Trophoblast cell (in vitro differentiated cells and primary cell): Measurements from ENCODE around the gene PRR12.

Experiments
- DNase-seq, 2 donors: peaks; one replicate each; pipeline ENCODE4 v3.0.0-alpha.2; 2016
- H2AFZ ChIP-seq: 2 replicates; pipeline ENCODE4 v1.6.1; 2013; ENCODE audit warnings: low read length, moderate library complexity, mild to moderate bottlenecking; ENCODE audit not compliant: insufficient read depth, poor library complexity
- H2AK5ac ChIP-seq: 2 replicates; pipeline ENCODE4 v1.6.1; 2013; ENCODE audit warnings: mild to moderate bottlenecking, low read length
- H2BK120ac ChIP-seq: 2 replicates; pipeline ENCODE4 v1.6.1; 2013; ENCODE audit warnings: low read length, mild to moderate bottlenecking, moderate library complexity; ENCODE audit not compliant: insufficient read depth, poor library complexity
- H2BK12ac ChIP-seq: 2 replicates; pipeline ENCODE4 v1.6.1; 2013; ENCODE audit warnings: mild to moderate bottlenecking, low read length, moderate library complexity
- H2BK5ac ChIP-seq: 2 replicates; pipeline ENCODE4 v1.6.1; 2013; ENCODE audit warnings: low read length, low read depth, moderate library complexity, mild to moderate bottlenecking; ENCODE audit not compliant: poor library complexity
- H3K14ac ChIP-seq: 2 replicates; pipeline ENCODE4 v1.6.1; 2013; ENCODE audit warnings: mild to moderate bottlenecking, low read length
- H3K18ac ChIP-seq: 2 replicates; pipeline ENCODE4 v1.6.1; 2013; ENCODE audit warnings: mild to moderate bottlenecking, low read length
- H3K23ac ChIP-seq: 2 replicates; pipeline ENCODE4 v1.6.1; 2013; ENCODE audit warnings: low read length
- H3K27ac ChIP-seq: 2 replicates; pipeline ENCODE4 v1.5.1; 2013; ENCODE audit warnings: low read depth, mild to moderate bottlenecking, inconsistent platforms, low read length, moderate library complexity
- H3K27me3 ChIP-seq: 2 replicates; pipeline ENCODE4 v1.6.1; 2013; ENCODE audit warnings: inconsistent platforms, mild to moderate bottlenecking, low read length, moderate library complexity; ENCODE audit not compliant: insufficient read depth
- H3K36me3 ChIP-seq, 2 experiments: 1 replicate in 1 of 2; 2 replicates in 1 of 2; pipeline ENCODE4 v1.6.1; 2013; ENCODE audit warnings: low read length in 2 of 2, mild to moderate bottlenecking in 2 of 2, moderate library complexity in 1 of 2; ENCODE audit not compliant: insufficient read depth in 2 of 2, control insufficient read depth in 1 of 2
- H3K4ac ChIP-seq: 2 replicates; pipeline ENCODE4 v1.6.1; 2013; ENCODE audit warnings: low read depth, mild to moderate bottlenecking, low read length, moderate library complexity
- H3K4me1 ChIP-seq, 2 experiments: 1 replicate in 1 of 2; 2 replicates in 1 of 2; pipeline ENCODE4 v1.6.1; 2013; ENCODE audit warnings: low read length in 2 of 2, mild to moderate bottlenecking in 2 of 2, moderate library complexity in 1 of 2; ENCODE audit not compliant: insufficient read depth in 2 of 2, control insufficient read depth in 1 of 2
- H3K4me2 ChIP-seq: 2 replicates; pipeline ENCODE4 v1.6.1; 2013; ENCODE audit warnings: inconsistent platforms, mild to moderate bottlenecking, low read length, moderate library complexity
- H3K4me3 ChIP-seq: 2 replicates; pipeline ENCODE4 v1.5.1; 2013; ENCODE audit warnings: mild to moderate bottlenecking, low read depth, low read length, inconsistent platforms
- H3K79me1 ChIP-seq: one replicate; pipeline ENCODE4 v1.6.1; 2013; ENCODE audit warnings: low read length
- H3K79me2 ChIP-seq: 2 replicates; pipeline ENCODE4 v1.6.1; 2013; ENCODE audit warnings: low read length, mild to moderate bottlenecking; ENCODE audit not compliant: control insufficient read depth, insufficient read depth, poor library complexity
- H3K9ac ChIP-seq: 2 replicates; pipeline ENCODE4 v1.6.1; 2013; ENCODE audit warnings: mild to moderate bottlenecking, low read length
- H3K9me3 ChIP-seq: 2 replicates; pipeline ENCODE4 v1.6.1; 2013; ENCODE audit warnings: low read depth, mild to moderate bottlenecking, control low read depth, inconsistent platforms, low read length; ENCODE audit not compliant: insufficient read depth
- H4K12ac ChIP-seq: 2 replicates; pipeline ENCODE4 v1.6.1; 2013; ENCODE audit warnings: low read depth, mild to moderate bottlenecking, low read length, moderate library complexity
- H4K8ac ChIP-seq: 2 replicates; pipeline ENCODE4 v1.6.1; 2013; ENCODE audit warnings: low read depth, mild to moderate bottlenecking, low read length, moderate library complexity
- H4K91ac ChIP-seq: one replicate; pipeline ENCODE4 v1.6.1; 2013; ENCODE audit warnings: low read depth, mild to moderate bottlenecking, low read length, moderate library complexity
- WGBS: extraction: QIAGEN DNeasy Blood & Tissue Kit; methylation state at CpG from one replicate; pipeline ENCODE4 v1.1.7; 2013; ENCODE audit warnings: missing lambda C conversion rate; ENCODE audit not compliant: insufficient read length, insufficient coverage; ENCODE audit errors: extremely low coverage; 5-methylcytosine and 5-hydroxymethylcytosine counted together

Gene PRR12

GRCh38 chr19:49665351-49666119 lies 74.6 kb downstream of the PRR12 start, which contains the start of the genes BCL2L12 and IRF3:
Gene BCL2L12, plus strand, starts transcription at chr19:49665933. Its CDS starts 760 bp downstream, at chr19:49666693.
Gene IRF3, minus strand, starts transcription at chr19:49665857. Its CDS starts 1,019 bp downstream, at chr19:49664838.
- WGBS, result no CpG with 5 or more reads among the region's 50 CpGs
- H3K4me2 ChIP-seq, result peak within 1 kb of the TSS; percentile 99

GRCh38 chr19:49666120-49666444 lies 75.1 kb downstream of the PRR12 start:
- WGBS, result no CpG with 5 or more reads among the region's 9 CpGs
- H3K4me3 ChIP-seq, result peak overlapping the region; percentile 80
- H2BK120ac ChIP-seq, result peak overlapping the region; percentile 44
- no peak overlapping the region for H3K27ac ChIP-seq
- peak overlapping the region; percentile 50 for H4K91ac ChIP-seq
- H3K36me3 ChIP-seq, result peaks cover 37 to 39% of the 10 kb centered on the region in 2 experiments
- no peaks in the 10 kb centered on the region for H3K27me3 ChIP-seq
- H3K79me2 ChIP-seq, result peaks cover 19% of the 10 kb centered on the region
- DNase-seq, result no peak
- H2BK5ac ChIP-seq, result no peak overlapping the region
- peaks cover 12% of the 10 kb centered on the region for H3K79me1 ChIP-seq
- H3K23ac ChIP-seq, result no peak overlapping the region
- H3K4me2 ChIP-seq, result peak overlapping the region; percentile 99
- H3K18ac ChIP-seq, result peak overlapping the region; percentile 38
- H2AFZ ChIP-seq, result peak overlapping the region; percentile 53
- peak overlapping the region; percentile 75 for H3K14ac ChIP-seq
- H4K12ac ChIP-seq, result peak overlapping the region; percentile 66
- H2BK12ac ChIP-seq, result no peak overlapping the region
- H2AK5ac ChIP-seq, result peak overlapping the region; percentile 18
- H3K4ac ChIP-seq, result peak overlapping the region; percentile 38
- peak overlapping the region; percentile 86 for H3K9ac ChIP-seq
- H3K9me3 ChIP-seq, result no peaks in the 10 kb centered on the region
- H3K4me1 ChIP-seq, result peaks cover 7 to 9% of the 10 kb centered on the region in 2 experiments
- H4K8ac ChIP-seq, result peak overlapping the region; percentile 24

More at GRCh38 chr19:49665351-49666119, 74.6 kb downstream of the PRR12 start, which contains the start of the genes BCL2L12 and IRF3:
- peak within 1 kb of the TSS; percentile 86 for H3K4me3 ChIP-seq
- H3K4ac ChIP-seq, result peak within 1 kb of the TSS; percentile 53
- H3K23ac ChIP-seq, result no peak within 1 kb of the TSS
- peak within 1 kb of the TSS; percentile 97 for H3K18ac ChIP-seq
- H2BK120ac ChIP-seq, result peak within 1 kb of the TSS; percentile 70
- H3K4me1 ChIP-seq, result peaks cover 7 to 9% of the 10 kb centered on the region in 2 experiments
- peak within 1 kb of the TSS; percentile 76 for H3K14ac ChIP-seq
- peaks cover 12% of the 10 kb centered on the region for H3K79me1 ChIP-seq
- H2BK5ac ChIP-seq, result peak within 1 kb of the TSS; percentile 71
- peak within 1 kb of the TSS; percentile 91 for H2AFZ ChIP-seq
- peaks cover 42 to 44% of the 10 kb centered on the region in 2 experiments for H3K36me3 ChIP-seq
- H2AK5ac ChIP-seq, result peak within 1 kb of the TSS; percentile 96
- peak within 1 kb of the TSS; percentile 93 for H4K8ac ChIP-seq
- peak within 1 kb of the TSS; percentile 86 for H3K9ac ChIP-seq
- no peaks in the 10 kb centered on the region for H3K9me3 ChIP-seq
- H4K12ac ChIP-seq, result peak within 1 kb of the TSS; percentile 95
- peak within 1 kb of the TSS; percentile 78 for H3K27ac ChIP-seq
- no peak within 1 kb of the TSS for H2BK12ac ChIP-seq
- H3K79me2 ChIP-seq, result peaks cover 19% of the 10 kb centered on the region
- no peaks in the 10 kb centered on the region for H3K27me3 ChIP-seq
- H4K91ac ChIP-seq, result peak within 1 kb of the TSS; percentile 93
- peak; percentile 97 to 100 for DNase-seq

- Histone ChIP-seq H3K27ac (no peak overlapping the region), H3K36me3 (peaks cover 26 to 29% of the 10 kb centered on the region in 2 experiments), H3K4me3 (no peak overlapping the region), H3K9me3 (no peaks in the 10 kb centered on the region), H3K79me2 (peaks cover 19% of the 10 kb centered on the region), H3K4me1 (peaks cover 9 to 16% of the 10 kb centered on the region in 2 experiments), H3K23ac (no peak overlapping the region), H2BK120ac (no peak overlapping the region), H2BK12ac (no peak overlapping the region), H4K12ac (no peak overlapping the region), H2AFZ (no peak overlapping the region), H3K4ac (no peak overlapping the region), H3K27me3 (no peaks in the 10 kb centered on the region), H3K18ac (no peak overlapping the region), H4K8ac (no peak overlapping the region), H3K4me2 (no peak overlapping the region), H3K14ac (no peak overlapping the region), H2BK5ac (no peak overlapping the region), H4K91ac (no peak overlapping the region), H2AK5ac (no peak overlapping the region), H3K9ac (no peak overlapping the region), H3K79me1 (peaks cover 14% of the 10 kb centered on the region)
- WGBS, result no CpG with 5 or more reads among the region's 2 CpGs
- no peak for DNase-seq
Measured at GRCh38 chr19:49667473-49667872, 76.5 kb downstream of the PRR12 start.

GRCh38 chr19:49669516-49669915 lies 78.5 kb downstream of the PRR12 start:
- Histone ChIP-seq H2BK5ac (no peak overlapping the region), H4K12ac (no peak overlapping the region), H3K18ac (no peak overlapping the region), H4K91ac (no peak overlapping the region), H3K4ac (no peak overlapping the region), H2BK12ac (no peak overlapping the region), H3K36me3 (peaks cover 23 to 24% of the 10 kb centered on the region in 2 experiments), H2BK120ac (no peak overlapping the region), H3K27me3 (no peaks in the 10 kb centered on the region), H2AFZ (no peak overlapping the region), H3K79me2 (peaks cover 18% of the 10 kb centered on the region), H2AK5ac (no peak overlapping the region), H4K8ac (no peak overlapping the region), H3K14ac (no peak overlapping the region), H3K23ac (no peak overlapping the region), H3K9ac (no peak overlapping the region), H3K9me3 (no peaks in the 10 kb centered on the region), H3K27ac (no peak overlapping the region), H3K79me1 (peaks cover 13% of the 10 kb centered on the region), H3K4me3 (no peak overlapping the region), H3K4me2 (no peak overlapping the region), H3K4me1 (peaks cover 5 to 11% of the 10 kb centered on the region in 2 experiments)
- no peak for DNase-seq
- no CpG with 5 or more reads among the region's 3 CpGs for WGBS
